GM18526 (cell line): ENCODE results near the gene MAPK14.

ENCODE experiments used
- POLR2A ChIP-seq: IDR thresholded peaks from 3 replicates; pipeline ENCODE4 v1.6.1; 2011; ENCODE audit not compliant: insufficient read length; ENCODE audit errors: extremely low read depth

The MAPK14 gene

DNA sequence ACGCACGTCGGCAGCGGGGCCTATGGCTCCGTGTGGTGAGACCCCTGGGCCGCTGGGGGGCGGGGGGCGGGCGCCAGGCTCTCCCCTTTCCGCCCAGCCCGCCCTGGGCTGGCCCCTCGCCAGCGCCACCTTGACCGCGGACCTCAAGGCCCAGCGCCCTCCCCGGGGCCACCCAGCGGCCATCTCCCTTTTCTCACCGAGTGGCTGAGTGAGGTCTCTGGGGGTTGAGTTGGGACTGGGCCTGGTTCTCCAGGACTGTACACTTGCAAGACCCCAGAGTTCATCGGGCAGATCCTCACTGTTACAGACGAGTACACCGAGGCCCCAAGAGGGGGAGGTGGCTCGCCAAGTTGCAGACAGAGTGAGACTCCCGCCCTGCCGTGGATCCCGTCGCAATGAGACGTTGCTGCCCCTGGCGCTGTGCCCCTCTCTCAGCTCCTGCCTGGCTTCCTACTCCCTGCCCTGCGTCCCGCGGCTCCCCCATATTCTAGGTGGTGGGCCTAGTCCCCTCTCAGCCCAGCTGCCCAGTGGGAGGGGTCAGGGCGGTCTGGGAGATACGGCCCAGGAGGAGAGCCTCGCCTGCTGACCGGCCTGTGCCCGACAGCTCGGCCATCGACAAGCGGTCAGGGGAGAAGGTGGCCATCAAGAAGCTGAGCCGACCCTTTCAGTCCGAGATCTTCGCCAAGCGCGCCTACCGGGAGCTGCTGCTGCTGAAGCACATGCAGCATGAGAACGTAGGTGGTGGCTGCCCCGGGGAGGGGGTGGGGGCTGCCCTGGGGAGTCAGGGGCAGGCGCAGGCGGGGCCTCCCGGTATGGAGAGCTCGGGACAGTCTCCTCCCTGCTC is 103.3 kb downstream of the MAPK14 start:
- no peak for TF ChIP-seq POLR2A

- no peak for TF ChIP-seq POLR2A
Observed at GRCh38 chr6:36131511-36132245, 104.1 kb downstream of the MAPK14 start.

GRCh38 chr6:36132246-36132895 is 104.8 kb downstream of the MAPK14 start:
- no peak for TF ChIP-seq POLR2A

- no peak for TF ChIP-seq POLR2A
Observed at GRCh38 chr6:36133148-36133547, 105.5 kb downstream of the MAPK14 start.

DNA sequence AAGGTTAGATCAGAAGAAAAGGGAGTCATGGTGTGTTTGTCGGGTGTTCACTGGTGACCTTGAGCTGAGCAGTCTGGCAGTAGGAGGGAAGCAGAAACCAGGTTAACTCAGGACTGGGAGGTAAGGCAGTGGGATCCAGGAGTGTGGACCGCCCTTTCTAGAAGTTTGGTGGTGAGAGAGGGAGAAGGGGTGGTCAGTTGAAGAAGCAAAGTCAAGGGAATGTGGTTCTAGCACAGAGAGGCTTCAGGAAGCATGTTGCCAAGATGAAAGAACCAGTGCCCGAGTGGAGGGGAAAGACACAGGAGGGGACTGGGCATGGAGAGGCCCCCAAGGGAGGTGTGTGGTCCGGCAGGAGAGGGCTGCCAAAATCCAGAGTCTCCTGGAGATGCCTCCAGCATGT is 106.3 kb downstream of the MAPK14 start:
- TF ChIP-seq POLR2A = no peak

DNA sequence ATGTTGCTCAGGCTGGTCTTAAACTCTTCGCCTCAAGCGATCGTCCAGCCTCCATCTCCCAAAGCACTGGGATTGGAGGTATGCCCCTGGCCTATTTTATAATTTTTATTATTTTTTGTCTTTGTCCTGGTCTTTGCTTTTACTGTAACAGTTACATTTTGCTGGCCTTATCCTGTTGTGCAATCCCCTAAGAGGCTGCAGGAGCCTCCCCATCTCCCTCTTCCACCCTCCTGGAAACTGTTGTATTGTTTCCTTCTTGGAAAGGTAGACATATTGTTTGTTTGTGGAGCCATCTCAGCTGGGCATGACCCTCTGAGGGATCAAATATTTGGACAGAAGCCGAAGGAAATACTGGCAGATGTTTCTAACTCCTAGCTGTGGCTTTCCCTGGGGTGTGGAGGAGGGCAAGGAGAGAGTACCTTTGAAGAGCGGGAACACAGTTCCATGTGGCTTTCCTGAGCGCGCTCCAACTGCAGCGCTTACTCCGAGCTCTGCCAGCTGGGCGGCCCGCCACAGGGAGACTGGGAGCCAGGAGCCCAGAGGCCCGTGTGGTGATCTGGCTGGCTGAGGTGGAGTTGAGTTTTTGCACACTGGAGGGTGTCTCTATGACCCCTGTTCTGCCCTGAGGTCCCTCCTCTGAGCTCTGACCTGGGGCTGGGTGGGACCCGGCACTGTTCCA is 107.6 kb downstream of the MAPK14 start:
- TF ChIP-seq POLR2A = no peak

DNA sequence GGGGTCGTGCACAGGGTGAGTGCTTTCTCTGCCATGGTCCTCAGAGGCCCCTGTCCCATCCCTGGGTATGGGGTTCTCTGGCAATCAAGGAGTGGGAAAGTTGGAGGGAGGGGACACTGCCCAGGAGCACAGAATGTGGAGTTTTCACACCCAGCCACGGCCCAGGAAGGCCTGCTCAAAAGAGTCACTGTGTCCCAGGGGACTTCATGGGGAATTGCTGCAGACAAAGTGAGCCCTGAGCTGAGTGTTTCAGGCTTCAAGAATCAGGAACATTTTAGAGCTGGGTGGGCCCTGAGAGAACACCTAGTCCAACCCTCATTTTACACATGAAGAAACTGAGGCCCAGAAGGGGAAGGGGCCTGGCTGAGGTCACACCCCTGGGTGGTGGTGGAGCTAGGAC is 108.4 kb downstream of the MAPK14 start:
- TF ChIP-seq POLR2A = no peak

DNA sequence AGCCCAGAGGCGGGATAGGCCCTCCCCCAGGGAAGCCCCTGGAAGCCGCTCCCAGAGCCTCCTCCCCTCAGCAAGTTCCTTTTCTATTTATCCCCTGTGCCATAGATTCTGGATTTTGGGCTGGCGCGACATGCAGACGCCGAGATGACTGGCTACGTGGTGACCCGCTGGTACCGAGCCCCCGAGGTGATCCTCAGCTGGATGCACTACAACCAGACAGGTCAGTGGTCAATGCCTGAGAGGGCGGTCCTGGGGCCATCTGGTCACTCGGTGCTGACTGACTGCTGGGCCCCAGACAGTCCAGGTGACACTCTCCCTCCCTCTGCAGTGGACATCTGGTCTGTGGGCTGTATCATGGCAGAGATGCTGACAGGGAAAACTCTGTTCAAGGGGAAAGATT is 108.9 kb downstream of the MAPK14 start:
- no peak for TF ChIP-seq POLR2A

DNA sequence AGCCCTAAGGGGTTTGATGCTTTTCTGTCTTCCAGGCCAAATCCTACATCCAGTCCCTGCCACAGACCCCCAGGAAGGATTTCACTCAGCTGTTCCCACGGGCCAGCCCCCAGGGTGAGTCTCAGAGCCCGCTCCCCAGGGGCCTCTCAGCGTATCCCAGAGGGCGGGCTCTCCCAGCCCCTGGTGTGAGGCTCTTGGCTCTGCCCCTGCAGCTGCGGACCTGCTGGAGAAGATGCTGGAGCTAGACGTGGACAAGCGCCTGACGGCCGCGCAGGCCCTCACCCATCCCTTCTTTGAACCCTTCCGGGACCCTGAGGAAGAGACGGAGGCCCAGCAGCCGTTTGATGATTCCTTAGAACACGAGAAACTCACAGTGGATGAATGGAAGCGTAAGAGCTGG is 111.1 kb downstream of the MAPK14 start:
- TF ChIP-seq POLR2A = no peak

DNA sequence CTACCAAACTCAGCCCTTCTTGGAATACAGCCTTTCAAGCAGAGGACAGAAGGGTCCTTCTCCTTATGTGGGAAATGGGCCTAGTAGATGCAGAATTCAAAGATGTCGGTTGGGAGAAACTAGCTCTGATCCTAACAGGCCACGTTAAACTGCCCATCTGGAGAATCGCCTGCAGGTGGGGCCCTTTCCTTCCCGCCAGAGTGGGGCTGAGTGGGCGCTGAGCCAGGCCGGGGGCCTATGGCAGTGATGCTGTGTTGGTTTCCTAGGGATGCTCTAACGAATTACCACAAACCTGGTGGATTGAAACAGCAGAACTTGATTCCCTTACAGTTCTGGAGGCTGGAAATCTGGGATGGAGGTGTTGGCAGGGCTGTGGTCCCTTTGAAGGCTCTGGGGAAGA is 111.8 kb downstream of the MAPK14 start:
- no peak for TF ChIP-seq POLR2A

GRCh38 chr6:36139991-36140710 is 112.5 kb downstream of the MAPK14 start:
- no peak for TF ChIP-seq POLR2A

GRCh38 chr6:36141091-36141490 is 113.5 kb downstream of the MAPK14 start:
- no peak for TF ChIP-seq POLR2A

GRCh38 chr6:36141961-36142360 is 114.4 kb downstream of the MAPK14 start:
- no peak for TF ChIP-seq POLR2A

DNA sequence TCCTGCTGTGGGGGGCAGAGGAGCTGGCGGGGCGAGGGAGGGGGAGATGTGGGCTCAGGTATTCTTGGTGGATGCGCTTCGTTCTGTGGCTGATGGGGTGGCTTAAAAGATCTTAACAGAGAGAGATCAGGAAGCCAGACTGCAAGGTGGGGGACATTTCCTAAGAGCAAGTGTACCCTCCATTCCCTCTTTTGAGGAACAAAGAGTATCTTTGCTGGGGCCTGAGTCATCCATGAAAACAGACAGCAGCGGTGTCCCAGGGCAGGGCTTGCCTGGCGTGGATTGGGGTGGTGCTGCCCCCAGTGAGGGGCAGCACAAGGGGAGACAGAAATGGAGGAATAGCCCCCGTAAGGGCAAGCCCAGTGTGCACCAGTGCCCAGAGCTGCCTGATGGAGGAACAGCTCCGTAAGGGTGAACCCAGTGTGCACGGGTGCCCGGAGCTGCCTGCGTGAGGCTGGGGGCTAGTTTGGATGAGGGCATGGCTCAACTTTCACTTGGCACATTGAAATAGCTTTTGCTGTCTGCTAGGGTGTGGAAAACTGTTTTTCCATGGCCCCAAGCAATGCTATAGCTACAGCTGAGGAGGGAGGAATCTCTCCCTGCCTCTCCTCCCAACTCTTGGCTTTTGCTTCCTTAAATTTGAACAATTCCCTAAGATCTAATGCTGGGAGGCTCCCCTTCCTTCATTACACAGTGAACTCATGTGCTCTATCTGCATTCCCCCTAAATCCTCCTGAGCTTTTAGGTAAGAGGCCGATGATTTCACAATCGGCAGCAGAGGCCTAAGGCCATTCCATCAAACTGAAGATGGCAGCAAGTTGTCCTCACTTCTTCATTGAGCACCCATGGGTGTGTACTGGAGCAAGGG is 115.6 kb downstream of the MAPK14 start:
- no peak for TF ChIP-seq POLR2A
